GM21515 (cell line): ENCODE measurements around the gene HBM.
"Not testable (repeated sequence)": the region's sequence is repeated elsewhere in the genome, so short reads cannot be mapped to it uniquely, and the experiment has no call there.

Experiments used
- ATAC-seq: cut with Tn5 transposase; IDR thresholded peaks from one replicate; pipeline ENCODE4 v1.9.1; 2021; ENCODE audit not compliant: unreplicated experiment

Gene HBM

DNA sequence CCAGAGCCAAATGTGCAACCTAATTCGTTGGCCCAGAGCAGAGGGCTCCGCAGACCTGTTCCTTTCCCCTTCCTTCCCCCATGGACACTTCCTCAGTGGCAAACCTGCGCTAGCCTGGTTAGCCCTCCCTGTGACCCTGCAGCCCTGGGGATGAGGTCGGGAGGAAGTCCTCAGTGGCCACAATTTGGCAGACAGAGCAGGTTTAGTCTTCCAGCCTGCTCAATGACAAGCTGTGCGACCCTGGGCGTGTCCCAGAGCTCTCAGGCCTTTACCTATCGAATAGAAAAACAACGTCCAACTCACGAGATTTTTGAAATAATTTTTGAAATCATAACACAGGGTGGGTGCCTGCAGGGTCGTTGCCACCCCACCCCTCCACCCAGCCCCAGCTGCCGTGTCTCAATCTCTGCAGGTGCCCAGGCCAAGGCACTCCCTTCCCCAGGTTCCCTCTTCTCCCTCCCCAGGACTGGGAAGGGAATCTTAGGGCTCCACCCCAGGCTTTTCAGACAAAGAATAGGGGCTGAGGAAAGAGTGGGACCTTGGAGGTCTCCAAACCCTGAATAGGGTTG, 1.4 kb downstream of the HBM start:
- no peak for ATAC-seq

DNA sequence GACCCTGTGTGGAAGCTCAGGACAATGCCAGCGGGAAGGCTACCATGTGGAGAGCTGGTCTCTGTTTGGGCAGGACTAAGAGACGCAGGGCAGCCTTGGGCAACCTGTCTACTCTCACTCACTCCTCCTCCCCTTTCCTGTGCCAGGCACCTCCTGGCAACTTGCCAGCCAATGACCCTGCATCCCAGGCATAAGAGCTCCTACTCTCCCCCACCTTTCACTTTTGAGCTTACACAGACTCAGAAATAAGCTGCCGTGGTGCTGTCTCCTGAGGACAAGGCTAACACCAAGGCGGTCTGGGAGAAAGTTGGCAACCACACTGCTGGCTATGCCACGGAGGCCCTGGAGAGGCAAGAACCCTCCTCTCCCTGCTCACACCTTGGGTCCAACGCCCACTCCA, 2.6 kb downstream of the HBM start:
- ATAC-seq: no peak

DNA sequence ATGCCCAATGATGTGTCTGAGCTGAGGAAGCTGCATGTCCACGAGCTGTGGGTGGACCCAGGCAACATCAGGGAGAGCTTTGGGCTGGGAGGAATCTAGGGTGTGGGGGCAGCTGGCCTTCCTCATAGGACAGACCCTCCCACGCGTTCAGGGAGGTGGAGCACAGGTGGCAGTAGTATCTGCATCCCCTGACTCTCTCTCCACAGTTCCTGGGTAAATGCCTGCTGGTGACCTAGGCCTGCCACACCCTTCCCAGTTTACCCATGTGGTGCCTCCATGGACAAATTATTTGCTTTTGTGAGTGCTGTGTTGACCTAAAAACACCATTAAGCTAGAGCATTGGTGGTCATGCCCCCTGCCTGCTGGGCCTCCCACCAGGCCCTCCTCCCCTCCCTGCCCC, 3.2 kb downstream of the HBM start:
- no peak for ATAC-seq

DNA sequence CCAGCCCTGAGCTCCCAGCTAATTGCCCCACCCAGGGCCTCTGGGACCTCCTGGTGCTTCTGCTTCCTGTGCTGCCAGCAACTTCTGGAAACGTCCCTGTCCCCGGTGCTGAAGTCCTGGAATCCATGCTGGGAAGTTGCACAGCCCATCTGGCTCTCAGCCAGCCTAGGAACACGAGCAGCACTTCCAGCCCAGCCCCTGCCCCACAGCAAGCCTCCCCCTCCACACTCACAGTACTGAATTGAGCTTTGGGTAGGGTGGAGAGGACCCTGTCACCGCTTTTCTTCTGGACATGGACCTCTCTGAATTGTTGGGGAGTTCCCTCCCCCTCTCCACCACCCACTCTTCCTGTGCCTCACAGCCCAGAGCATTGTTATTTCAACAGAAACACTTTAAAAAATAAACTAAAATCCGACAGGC, 4.3 kb downstream of the HBM start:
- ATAC-seq: not testable (repeated sequence)

DNA sequence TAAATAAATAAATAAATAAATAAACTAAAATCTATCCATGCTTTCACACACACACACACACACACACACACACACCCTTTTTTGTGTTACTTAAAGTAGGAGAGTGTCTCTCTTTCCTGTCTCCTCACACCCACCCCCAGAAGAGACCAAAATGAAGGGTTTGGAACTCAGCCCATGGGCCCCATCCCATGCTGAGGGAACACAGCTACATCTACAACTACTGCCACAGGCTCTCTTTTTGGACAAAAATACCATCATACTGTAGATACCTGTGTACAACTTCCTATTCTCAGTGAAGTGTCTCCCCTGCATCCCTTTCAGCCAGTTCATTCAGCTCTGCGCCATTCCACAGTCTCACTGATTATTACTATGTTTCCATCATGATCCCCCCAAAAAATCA, 5.0 kb downstream of the HBM start:
- ATAC-seq: no peak

DNA sequence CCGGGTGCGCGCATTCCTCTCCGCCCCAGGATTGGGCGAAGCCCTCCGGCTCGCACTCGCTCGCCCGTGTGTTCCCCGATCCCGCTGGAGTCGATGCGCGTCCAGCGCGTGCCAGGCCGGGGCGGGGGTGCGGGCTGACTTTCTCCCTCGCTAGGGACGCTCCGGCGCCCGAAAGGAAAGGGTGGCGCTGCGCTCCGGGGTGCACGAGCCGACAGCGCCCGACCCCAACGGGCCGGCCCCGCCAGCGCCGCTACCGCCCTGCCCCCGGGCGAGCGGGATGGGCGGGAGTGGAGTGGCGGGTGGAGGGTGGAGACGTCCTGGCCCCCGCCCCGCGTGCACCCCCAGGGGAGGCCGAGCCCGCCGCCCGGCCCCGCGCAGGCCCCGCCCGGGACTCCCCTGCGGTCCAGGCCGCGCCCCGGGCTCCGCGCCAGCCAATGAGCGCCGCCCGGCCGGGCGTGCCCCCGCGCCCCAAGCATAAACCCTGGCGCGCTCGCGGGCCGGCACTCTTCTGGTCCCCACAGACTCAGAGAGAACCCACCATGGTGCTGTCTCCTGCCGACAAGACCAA, 6.7 kb downstream of the HBM start, which contains the start of gene HBA2:
Gene HBA2, plus strand, starts transcription at position 503 of the 568 bp plus-strand sequence. Its CDS starts 37 bp downstream, at position 540.
- not testable (repeated sequence) for ATAC-seq

DNA sequence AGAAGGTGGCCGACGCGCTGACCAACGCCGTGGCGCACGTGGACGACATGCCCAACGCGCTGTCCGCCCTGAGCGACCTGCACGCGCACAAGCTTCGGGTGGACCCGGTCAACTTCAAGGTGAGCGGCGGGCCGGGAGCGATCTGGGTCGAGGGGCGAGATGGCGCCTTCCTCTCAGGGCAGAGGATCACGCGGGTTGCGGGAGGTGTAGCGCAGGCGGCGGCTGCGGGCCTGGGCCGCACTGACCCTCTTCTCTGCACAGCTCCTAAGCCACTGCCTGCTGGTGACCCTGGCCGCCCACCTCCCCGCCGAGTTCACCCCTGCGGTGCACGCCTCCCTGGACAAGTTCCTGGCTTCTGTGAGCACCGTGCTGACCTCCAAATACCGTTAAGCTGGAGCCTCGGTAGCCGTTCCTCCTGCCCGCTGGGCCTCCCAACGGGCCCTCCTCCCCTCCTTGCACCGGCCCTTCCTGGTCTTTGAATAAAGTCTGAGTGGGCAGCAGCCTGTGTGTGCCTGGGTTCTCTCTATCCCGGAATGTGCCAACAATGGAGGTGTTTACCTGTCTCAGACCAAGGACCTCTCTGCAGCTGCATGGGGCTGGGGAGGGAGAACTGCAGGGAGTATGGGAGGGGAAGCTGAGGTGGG, 7.6 kb downstream of the HBM start:
- not testable (repeated sequence) for ATAC-seq

DNA sequence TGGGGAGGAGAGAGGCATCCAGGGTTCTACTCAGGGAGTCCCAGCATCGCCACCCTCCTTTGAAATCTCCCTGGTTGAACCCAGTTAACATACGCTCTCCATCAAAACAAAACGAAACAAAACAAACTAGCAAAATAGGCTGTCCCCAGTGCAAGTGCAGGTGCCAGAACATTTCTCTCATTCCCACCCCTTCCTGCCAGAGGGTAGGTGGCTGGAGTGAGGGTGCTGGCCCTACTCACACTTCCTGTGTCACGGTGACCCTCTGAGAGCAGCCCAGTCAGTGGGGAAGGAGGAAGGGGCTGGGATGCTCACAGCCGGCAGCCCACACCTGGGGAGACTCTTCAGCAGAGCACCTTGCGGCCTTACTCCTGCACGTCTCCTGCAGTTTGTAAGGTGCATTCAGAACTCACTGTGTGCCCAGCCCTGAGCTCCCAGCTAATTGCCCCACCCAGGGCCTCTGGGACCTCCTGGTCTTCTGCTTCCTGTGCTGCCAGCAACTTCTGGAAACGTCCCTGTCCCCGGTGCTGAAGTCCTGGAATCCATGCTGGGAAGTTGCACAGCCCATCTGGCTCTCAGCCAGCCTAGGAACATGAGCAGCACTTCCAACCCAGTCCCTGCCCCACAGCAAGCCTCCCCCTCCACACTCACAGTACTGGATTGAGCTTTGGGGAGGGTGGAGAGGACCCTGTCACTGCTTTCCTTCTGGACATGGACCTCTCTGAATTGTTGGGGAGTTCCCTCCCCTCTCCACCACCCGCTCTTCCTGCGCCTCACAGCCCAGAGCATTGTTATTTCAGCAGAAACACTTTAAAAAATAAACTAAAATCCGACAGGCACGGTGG, 8.4 kb downstream of the HBM start:
- ATAC-seq: not testable (repeated sequence)

DNA sequence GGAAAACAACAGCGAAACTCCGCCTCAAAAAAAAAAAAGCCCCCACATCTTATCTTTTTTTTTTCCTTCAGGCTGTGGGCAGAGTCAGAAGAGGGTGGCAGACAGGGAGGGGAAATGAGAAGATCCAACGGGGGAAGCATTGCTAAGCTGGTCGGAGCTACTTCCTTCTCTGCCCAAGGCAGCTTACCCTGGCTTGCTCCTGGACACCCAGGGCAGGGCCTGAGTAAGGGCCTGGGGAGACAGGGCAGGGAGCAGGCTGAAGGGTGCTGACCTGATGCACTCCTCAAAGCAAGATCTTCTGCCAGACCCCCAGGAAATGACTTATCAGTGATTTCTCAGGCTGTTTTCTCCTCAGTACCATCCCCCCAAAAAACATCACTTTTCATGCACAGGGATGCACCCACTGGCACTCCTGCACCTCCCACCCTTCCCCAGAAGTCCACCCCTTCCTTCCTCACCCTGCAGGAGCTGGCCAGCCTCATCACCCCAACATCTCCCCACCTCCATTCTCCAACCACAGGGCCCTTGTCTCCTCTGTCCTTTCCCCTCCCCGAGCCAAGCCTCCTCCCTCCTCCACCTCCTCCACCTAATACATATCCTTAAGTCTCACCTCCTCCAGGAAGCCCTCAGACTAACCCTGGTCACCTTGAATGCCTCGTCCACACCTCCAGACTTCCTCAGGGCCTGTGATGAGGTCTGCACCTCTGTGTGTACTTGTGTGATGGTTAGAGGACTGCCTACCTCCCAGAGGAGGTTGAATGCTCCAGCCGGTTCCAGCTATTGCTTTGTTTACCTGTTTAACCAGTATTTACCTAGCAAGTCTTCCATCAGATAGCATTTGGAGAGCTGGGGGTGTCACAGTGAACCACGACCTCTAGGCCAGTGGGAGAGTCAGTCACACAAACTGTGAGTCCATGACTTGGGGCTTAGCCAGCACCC, 9.5 kb downstream of the HBM start:
- no peak for ATAC-seq

DNA sequence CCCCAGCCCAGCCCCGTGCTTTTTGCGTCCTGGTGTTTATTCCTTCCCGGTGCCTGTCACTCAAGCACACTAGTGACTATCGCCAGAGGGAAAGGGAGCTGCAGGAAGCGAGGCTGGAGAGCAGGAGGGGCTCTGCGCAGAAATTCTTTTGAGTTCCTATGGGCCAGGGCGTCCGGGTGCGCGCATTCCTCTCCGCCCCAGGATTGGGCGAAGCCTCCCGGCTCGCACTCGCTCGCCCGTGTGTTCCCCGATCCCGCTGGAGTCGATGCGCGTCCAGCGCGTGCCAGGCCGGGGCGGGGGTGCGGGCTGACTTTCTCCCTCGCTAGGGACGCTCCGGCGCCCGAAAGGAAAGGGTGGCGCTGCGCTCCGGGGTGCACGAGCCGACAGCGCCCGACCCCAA, 10.2 kb downstream of the HBM start:
- ATAC-seq: not testable (repeated sequence)

DNA sequence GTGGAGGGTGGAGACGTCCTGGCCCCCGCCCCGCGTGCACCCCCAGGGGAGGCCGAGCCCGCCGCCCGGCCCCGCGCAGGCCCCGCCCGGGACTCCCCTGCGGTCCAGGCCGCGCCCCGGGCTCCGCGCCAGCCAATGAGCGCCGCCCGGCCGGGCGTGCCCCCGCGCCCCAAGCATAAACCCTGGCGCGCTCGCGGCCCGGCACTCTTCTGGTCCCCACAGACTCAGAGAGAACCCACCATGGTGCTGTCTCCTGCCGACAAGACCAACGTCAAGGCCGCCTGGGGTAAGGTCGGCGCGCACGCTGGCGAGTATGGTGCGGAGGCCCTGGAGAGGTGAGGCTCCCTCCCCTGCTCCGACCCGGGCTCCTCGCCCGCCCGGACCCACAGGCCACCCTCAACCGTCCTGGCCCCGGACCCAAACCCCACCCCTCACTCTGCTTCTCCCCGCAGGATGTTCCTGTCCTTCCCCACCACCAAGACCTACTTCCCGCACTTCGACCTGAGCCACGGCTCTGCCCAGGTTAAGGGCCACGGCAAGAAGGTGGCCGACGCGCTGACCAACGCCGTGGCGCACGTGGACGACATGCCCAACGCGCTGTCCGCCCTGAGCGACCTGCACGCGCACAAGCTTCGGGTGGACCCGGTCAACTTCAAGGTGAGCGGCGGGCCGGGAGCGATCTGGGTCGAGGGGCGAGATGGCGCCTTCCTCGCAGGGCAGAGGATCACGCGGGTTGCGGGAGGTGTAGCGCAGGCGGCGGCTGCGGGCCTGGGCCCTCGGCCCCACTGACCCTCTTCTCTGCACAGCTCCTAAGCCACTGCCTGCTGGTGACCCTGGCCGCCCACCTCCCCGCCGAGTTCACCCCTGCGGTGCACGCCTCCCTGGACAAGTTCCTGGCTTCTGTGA, 11.0 kb downstream of the HBM start, which contains the start of gene HBA1:
Gene HBA1, plus strand, starts transcription at position 204 of the 906 bp plus-strand sequence. Its CDS starts 37 bp downstream, at position 241.
- not testable (repeated sequence) for ATAC-seq

DNA sequence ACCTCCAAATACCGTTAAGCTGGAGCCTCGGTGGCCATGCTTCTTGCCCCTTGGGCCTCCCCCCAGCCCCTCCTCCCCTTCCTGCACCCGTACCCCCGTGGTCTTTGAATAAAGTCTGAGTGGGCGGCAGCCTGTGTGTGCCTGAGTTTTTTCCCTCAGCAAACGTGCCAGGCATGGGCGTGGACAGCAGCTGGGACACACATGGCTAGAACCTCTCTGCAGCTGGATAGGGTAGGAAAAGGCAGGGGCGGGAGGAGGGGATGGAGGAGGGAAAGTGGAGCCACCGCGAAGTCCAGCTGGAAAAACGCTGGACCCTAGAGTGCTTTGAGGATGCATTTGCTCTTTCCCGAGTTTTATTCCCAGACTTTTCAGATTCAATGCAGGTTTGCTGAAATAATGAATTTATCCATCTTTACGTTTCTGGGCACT, 11.6 kb downstream of the HBM start:
- no peak for ATAC-seq

DNA sequence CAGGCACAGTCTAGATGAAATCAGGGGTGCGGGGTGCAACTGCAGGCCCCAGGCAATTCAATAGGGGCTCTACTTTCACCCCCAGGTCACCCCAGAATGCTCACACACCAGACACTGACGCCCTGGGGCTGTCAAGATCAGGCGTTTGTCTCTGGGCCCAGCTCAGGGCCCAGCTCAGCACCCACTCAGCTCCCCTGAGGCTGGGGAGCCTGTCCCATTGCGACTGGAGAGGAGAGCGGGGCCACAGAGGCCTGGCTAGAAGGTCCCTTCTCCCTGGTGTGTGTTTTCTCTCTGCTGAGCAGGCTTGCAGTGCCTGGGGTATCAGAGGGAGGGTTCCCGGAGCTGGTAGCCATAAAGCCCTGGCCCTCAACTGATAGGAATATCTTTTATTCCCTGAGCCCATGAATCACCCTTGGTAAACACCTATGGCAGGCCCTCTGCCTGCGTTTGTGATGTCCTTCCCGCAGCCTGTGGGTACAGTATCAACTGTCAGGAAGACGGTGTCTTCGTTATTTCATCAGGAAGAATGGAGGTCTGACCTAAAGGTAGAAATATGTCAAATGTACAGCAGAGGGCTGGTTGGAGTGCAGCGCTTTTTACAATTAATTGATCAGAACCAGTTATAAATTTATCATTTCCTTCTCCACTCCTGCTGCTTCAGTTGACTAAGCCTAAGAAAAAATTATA, 12.3 kb downstream of the HBM start:
- no peak for ATAC-seq

DNA sequence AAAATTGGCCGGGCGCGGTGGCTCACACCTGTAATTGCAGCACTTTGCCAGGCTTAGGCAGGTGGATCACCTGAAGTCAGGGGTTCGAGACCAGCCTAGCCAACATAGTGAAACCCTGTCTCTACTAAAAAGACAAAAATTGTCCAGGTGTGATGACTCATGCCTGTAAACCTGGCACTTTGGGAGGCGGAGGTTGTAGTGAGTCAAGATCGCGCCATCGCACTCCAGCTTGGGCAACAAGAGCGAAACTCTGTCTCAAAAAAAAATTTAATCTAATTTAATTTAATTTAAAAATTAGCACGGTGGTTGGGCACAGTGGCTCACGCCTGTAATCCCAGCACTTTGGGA, 12.9 kb downstream of the HBM start:
- ATAC-seq: no peak

DNA sequence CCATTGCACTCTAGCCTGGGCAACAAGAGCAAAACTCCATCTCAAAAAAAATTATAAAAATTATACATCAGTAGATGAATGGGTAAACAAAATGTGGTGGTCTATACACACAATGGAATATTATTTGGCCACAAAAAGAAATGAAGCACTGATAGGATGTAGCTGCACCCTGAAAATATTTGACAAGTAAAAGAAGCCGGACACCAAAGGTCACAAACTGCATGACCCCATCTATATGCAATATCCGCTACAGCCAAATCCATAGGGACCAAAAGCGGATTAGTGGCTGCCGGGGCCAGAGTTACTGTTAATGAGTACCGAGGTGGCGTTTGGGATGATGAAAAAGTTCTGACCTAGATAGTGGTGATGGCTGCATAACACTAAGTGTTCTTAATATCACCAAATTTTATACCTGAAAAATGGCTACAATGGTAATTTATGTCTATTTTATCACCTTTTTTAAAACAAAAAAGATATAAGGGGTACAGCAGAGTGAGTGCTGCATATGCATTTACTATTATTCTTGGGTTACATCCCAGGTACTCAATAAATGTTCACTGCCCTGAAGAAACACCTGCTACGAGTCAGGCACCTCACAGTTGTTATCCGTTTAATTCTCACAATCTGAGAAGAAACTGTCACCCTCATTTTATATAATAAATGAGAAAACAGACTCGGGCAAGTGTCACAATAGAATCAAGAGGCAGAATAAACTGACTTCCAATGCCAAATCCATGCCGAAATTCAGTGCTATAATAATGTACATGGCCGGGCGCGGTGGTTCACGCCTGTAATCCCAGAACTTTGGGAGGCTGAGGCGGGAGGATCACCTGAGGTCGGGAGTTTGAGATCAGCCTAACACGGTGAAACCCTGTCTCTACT, 13.7 kb downstream of the HBM start:
- ATAC-seq: no peak

DNA sequence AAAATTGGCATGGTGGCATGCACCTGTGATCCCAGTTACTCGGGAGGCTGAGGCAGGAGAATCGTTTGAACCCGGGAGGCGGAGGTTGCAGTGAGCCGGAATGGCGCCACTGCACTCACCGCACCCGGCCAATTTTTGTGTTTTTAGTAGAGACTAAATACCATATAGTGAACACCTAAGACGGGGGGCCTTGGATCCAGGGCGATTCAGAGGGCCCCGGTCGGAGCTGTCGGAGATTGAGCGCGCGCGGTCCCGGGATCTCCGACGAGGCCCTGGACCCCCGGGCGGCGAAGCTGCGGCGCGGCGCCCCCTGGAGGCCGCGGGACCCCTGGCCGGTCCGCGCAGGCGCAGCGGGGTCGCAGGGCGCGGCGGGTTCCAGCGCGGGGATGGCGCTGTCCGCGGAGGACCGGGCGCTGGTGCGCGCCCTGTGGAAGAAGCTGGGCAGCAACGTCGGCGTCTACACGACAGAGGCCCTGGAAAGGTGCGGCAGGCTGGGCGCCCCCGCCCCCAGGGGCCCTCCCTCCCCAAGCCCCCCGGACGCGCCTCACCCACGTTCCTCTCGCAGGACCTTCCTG, 14.4 kb downstream of the HBM start, which contains the start of gene HBQ1:
Gene HBQ1, plus strand, starts transcription at position 359 of the 575 bp plus-strand sequence. Its CDS starts 28 bp downstream, at position 387.
- no peak for ATAC-seq
